K562 (cell line): ENCODE measurements around the gene A1BG. TPM values are rescaled to one million over a fixed set of nuclear protein-coding genes. Genes with fewer than 3 reads are reported as not detected.

Experiments
- ARNT ChIP-seq, 2 experiments: fragments of 450-650 bp; IDR thresholded peaks; 2 replicates each; pipeline ENCODE4 v1.6.1; 2016; ENCODE audit warnings: mild to moderate bottlenecking in 1 of 2
- C11orf30 ChIP-seq: fragments of 450-650 bp; IDR thresholded peaks from 2 replicates; pipeline ENCODE4 v1.6.1; 2016; ENCODE audit warnings: low read depth, mild to moderate bottlenecking
- CREM ChIP-seq: IDR thresholded peaks from 2 replicates; pipeline ENCODE4 v1.6.1; 2014; ENCODE audit warnings: antibody characterized with exemption, low read depth
- FOXJ3 ChIP-seq: sonication (generic); formaldehyde crosslinking; IDR thresholded peaks from 2 replicates; pipeline ENCODE4 v1.4.0; 2020; ENCODE audit warnings: mild to moderate bottlenecking, missing genetic modification reagents
- HOXB6 ChIP-seq: fragments of 250-450 bp; sonication (Bioruptor Pico); IDR thresholded peaks from 2 replicates; pipeline ENCODE4 v1.5.1; 2022; ENCODE audit warnings: mild to moderate bottlenecking, borderline replicate concordance
- polyA plus RNA-seq, 8 experiments: library from polyadenylated mRNA; depleted of rRNA in 4 of 8; stranded (reverse) in 5 of 8; unstranded in 3 of 8; fragments of >200 nt; fragmentation: Nextera tagmentation in 2 of 8; fragmentation: Illumina TruSeq in 1 of 8; extraction: Ambion mirVana in 2 of 8; extraction: Trizol in 1 of 8; gene quantifications; 2 replicates each; pipeline versions ENCODE4 v1.2.1 to v1.2.3, GENCODE V29; 2011 to 2014; ENCODE audit warnings: inconsistent platforms in 1 of 8, missing spikeins in 1 of 8
- total RNA-seq, 7 experiments: library from RNA; depleted of rRNA in 6 of 7; stranded (reverse); fragments of >200 nt in 6 of 7; fragmentation: Illumina TruSeq in 2 of 7; extraction: Trizol in 2 of 7; gene quantifications; 2 replicates each; pipeline versions ENCODE4 v1.2.1 to v1.2.3, GENCODE V29; 2011 to 2021; ENCODE audit warnings: low replicate concordance in 1 of 7
- TF ChIP-seq, protein P1 (sequence below): sonication (generic); formaldehyde crosslinking; IDR thresholded peaks from 2 replicates; pipeline ENCODE4 v1.8.1; 2023; ENCODE audit warnings: missing genetic modification reagents, mild to moderate bottlenecking, borderline replicate concordance
- TF ChIP-seq, protein P2 (sequence below), 3 experiments: fragments of 200-800 bp in 1 of 3; sonication (Bioruptor generic) in 1 of 3; sonication (generic) in 1 of 3; formaldehyde crosslinking in 1 of 3; IDR thresholded peaks; 2 replicates each; pipeline versions ENCODE4 v1.6.1 to v1.8.0; 2016 to 2022; ENCODE audit warnings: mild to moderate bottlenecking in 2 of 3, missing compliant biosample characterization in 2 of 3, missing genetic modification characterization in 2 of 3, missing genetic modification reagents in 1 of 3
- TF ChIP-seq, protein P3 (sequence below): sonication (generic); formaldehyde crosslinking; IDR thresholded peaks from 2 replicates; pipeline ENCODE4 v1.8.1; 2023; ENCODE audit warnings: mild to moderate bottlenecking, missing genetic modification reagents, moderate library complexity
- TF ChIP-seq, protein P4 (sequence below), 2 experiments: fragments of 450-650 bp; IDR thresholded peaks; 2 replicates each; pipeline ENCODE4 v1.6.1; 2016; ENCODE audit warnings: mild to moderate bottlenecking in 2 of 2, borderline replicate concordance in 1 of 2, low read depth in 1 of 2, moderate library complexity in 1 of 2

Gene A1BG
- total and polyA plus RNA-seq, 9 of the 15 experiments (the other 6 are each of a cell fraction or from before 2014, with no cell fraction given): 0.10 to 19.8 (median 2.6) TPM

DNA sequence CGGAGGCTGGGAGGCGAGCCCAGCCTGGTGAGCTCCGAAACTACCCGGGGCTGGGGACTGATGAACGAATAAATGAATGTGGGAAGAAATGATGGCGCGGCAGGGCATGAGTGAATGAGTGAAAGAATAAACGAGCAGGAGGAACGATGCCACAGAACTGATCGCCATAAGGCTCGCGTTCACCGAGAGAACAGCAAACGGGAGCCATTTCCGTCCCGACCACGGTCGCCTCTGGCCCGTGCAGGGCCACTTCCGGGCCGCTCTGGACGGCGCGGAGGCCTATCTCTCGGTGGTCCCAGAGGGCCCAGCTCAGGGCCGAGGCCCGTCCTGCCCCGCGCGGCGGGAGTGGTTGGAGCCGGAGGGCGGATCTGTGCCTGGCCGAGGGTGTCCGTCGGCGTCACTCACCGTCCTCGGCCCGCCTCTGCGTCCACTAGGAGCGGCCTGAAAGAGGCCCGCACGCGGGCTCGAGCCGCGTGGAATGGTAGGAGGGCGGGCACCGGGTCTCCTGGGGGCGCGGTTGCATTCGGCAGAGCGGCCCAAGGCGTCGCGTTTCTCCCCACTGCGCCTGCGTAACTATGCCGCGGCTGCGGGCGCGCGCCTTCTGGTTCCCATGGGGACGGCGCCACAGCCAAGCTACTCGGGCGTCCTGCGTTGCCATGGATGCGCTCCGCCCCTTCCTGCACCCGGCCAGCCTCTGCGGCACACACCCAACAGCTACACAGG lies 9.1 kb upstream of the A1BG start, which contains the start of gene ZNF497 (continued):
- TF ChIP-seq, protein P1, sequence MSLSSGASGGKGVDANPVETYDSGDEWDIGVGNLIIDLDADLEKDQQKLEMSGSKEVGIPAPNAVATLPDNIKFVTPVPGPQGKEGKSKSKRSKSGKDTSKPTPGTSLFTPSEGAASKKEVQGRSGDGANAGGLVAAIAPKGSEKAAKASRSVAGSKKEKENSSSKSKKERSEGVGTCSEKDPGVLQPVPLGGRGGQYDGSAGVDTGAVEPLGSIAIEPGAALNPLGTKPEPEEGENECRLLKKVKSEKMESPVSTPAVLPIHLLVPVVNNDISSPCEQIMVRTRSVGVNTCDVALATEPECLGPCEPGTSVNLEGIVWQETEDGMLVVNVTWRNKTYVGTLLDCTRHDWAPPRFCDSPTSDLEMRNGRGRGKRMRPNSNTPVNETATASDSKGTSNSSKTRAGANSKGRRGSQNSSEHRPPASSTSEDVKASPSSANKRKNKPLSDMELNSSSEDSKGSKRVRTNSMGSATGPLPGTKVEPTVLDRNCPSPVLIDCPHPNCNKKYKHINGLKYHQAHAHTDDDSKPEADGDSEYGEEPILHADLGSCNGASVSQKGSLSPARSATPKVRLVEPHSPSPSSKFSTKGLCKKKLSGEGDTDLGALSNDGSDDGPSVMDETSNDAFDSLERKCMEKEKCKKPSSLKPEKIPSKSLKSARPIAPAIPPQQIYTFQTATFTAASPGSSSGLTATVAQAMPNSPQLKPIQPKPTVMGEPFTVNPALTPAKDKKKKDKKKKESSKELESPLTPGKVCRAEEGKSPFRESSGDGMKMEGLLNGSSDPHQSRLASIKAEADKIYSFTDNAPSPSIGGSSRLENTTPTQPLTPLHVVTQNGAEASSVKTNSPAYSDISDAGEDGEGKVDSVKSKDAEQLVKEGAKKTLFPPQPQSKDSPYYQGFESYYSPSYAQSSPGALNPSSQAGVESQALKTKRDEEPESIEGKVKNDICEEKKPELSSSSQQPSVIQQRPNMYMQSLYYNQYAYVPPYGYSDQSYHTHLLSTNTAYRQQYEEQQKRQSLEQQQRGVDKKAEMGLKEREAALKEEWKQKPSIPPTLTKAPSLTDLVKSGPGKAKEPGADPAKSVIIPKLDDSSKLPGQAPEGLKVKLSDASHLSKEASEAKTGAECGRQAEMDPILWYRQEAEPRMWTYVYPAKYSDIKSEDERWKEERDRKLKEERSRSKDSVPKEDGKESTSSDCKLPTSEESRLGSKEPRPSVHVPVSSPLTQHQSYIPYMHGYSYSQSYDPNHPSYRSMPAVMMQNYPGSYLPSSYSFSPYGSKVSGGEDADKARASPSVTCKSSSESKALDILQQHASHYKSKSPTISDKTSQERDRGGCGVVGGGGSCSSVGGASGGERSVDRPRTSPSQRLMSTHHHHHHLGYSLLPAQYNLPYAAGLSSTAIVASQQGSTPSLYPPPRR (CRISPR knock-in tag): no peak; the same call in 1 of the 2 replicates
- TF ChIP-seq, protein P2, sequence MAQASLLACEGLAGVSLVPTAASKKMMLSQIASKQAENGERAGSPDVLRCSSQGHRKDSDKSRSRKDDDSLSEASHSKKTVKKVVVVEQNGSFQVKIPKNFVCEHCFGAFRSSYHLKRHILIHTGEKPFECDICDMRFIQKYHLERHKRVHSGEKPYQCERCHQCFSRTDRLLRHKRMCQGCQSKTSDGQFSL (CRISPR knock-in tag; IDR thresholded peaks at IDR 0.05): no peak
- TF ChIP-seq, protein P2 (tag; IDR thresholded peaks at IDR 0.05): no peak; a peak in 1 of 4 replicates
- TF ChIP-seq ARNT (IDR thresholded peaks at IDR 0.05): peak in 1 of 2 experiments; percentile 64; a peak in 2 of 4 replicates
- TF ChIP-seq, protein P3, sequence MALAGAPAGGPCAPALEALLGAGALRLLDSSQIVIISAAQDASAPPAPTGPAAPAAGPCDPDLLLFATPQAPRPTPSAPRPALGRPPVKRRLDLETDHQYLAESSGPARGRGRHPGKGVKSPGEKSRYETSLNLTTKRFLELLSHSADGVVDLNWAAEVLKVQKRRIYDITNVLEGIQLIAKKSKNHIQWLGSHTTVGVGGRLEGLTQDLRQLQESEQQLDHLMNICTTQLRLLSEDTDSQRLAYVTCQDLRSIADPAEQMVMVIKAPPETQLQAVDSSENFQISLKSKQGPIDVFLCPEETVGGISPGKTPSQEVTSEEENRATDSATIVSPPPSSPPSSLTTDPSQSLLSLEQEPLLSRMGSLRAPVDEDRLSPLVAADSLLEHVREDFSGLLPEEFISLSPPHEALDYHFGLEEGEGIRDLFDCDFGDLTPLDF (CRISPR knock-in tag): peak; percentile 76
- peak; percentile 93 for TF ChIP-seq C11orf30
- TF ChIP-seq, protein P4, sequence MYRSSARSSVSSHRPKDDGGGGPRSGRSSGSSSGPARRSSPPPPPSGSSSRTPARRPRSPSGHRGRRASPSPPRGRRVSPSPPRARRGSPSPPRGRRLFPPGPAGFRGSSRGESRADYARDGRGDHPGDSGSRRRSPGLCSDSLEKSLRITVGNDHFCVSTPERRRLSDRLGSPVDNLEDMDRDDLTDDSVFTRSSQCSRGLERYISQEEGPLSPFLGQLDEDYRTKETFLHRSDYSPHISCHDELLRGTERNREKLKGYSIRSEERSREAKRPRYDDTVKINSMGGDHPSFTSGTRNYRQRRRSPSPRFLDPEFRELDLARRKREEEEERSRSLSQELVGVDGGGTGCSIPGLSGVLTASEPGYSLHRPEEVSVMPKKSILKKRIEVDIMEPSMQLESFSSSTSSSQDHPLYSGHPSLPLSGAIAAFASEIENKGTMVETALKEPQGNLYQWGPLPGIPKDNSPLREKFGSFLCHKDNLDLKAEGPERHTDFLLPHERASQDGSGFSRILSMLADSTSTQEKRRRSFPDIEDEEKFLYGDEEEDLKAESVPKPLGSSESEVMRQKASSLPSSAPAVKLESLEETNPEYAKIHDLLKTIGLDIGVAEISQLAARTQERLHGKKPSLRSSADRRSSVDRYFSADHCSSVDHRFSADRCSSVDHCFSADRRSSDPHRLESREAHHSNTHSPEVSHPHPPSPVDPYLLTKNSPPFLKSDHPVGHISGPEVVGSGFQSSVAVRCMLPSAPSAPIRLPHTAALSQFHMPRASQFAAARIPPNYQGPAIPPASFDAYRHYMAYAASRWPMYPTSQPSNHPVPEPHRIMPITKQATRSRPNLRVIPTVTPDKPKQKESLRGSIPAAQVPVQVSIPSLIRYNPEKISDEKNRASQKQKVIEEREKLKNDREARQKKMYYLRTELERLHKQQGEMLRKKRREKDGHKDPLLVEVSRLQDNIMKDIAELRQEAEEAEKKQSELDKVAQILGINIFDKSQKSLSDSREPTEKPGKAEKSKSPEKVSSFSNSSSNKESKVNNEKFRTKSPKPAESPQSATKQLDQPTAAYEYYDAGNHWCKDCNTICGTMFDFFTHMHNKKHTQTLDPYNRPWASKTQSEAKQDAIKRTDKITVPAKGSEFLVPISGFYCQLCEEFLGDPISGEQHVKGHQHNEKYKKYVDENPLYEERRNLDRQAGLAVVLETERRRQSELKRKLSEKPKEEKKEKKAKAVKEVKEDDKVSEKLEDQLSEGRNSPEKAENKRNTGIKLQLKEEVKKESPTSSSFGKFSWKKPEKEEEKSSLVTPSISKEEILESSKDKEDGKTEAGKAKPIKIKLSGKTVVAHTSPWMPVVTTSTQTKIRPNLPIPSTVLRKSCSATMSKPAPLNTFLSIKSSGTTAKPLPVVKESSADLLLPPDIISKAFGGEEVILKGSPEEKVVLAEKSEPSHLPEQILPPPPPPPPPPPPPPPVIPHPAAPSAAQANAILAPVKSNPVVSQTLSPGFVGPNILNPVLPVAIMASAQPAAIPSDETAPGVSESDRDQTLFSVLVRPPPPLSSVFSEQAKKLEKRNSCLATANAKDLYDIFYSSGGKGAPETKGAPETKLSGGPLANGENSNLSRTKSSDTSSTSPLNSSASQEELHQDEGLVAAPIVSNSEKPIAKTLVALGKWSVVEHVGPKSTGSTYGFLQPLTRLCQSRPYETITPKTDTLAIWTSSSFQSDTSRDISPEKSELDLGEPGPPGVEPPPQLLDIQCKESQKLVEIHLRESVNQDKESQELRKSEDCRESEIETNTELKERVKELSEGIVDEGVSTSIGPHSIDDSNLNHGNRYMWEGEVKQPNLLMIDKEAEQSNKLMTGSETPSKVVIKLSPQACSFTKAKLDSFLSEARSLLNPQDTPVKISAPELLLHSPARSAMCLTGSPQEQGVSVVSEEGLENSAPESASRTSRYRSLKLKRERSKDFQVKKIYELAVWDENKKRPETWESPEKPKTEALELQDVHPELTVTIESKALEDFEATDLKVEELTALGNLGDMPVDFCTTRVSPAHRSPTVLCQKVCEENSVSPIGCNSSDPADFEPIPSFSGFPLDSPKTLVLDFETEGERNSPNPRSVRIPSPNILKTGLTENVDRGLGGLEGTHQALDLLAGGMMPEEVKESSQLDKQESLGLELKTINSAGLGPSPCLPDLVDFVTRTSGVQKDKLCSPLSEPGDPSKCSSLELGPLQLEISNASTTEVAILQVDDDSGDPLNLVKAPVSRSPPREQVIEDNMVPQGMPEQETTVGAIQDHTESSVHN (IDR thresholded peaks at IDR 0.05; ENCODE audit: borderline replicate concordance in 1 of 2, low read depth in 1 of 2): no peak
- TF ChIP-seq FOXJ3 (CRISPR knock-in tag): peak; percentile 76; the same call in 1 of the 2 replicates
- no peak for TF ChIP-seq HOXB6
- TF ChIP-seq CREM: peak; percentile 65; the same call in 1 of the 2 replicates
